ENCODE measurements around the gene KDM5C.

KDM5C gene

DNA sequence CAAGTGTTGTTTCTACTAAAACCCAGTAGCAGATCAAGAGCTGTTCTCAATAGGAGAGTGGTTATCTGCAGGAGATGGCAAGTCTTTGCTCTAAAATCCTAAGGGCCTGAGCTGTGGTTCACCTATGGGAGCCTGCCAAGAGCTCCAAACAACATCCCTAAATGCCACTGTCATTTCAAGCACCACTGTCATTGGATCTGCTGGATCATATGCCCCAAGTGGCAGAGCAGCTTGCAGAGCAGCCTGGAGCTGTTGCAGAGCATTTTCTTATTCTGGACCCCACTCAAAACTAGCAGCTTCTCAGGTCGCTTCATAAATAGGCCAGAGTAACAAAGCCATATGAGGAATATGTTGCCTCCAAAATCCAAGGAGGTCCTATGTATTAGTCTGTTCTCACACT lies 71.4 kb downstream of the KDM5C start:
- H3K4me3 ChIP-seq (ENCODE audit: low read length): no peak overlapping the region
- DNase-seq (ENCODE audit: low read depth): no peak
- TF ChIP-seq, protein P1, sequence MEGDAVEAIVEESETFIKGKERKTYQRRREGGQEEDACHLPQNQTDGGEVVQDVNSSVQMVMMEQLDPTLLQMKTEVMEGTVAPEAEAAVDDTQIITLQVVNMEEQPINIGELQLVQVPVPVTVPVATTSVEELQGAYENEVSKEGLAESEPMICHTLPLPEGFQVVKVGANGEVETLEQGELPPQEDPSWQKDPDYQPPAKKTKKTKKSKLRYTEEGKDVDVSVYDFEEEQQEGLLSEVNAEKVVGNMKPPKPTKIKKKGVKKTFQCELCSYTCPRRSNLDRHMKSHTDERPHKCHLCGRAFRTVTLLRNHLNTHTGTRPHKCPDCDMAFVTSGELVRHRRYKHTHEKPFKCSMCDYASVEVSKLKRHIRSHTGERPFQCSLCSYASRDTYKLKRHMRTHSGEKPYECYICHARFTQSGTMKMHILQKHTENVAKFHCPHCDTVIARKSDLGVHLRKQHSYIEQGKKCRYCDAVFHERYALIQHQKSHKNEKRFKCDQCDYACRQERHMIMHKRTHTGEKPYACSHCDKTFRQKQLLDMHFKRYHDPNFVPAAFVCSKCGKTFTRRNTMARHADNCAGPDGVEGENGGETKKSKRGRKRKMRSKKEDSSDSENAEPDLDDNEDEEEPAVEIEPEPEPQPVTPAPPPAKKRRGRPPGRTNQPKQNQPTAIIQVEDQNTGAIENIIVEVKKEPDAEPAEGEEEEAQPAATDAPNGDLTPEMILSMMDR (IDR thresholded peaks at IDR 0.05; ENCODE audit: insufficient read depth, low read depth, low read length, missing control alignments): no peak
